ENCODE results near the gene CAT. TPM values are rescaled to one million over a fixed set of nuclear protein-coding genes. Genes with fewer than 3 reads are reported as not detected.

CAT gene
- total and polyA plus RNA-seq, 9 of the 15 experiments (the other 6 are each of a cell fraction or from before 2014, with no cell fraction given), result 86.7 to 183 (median 114) TPM

DNA sequence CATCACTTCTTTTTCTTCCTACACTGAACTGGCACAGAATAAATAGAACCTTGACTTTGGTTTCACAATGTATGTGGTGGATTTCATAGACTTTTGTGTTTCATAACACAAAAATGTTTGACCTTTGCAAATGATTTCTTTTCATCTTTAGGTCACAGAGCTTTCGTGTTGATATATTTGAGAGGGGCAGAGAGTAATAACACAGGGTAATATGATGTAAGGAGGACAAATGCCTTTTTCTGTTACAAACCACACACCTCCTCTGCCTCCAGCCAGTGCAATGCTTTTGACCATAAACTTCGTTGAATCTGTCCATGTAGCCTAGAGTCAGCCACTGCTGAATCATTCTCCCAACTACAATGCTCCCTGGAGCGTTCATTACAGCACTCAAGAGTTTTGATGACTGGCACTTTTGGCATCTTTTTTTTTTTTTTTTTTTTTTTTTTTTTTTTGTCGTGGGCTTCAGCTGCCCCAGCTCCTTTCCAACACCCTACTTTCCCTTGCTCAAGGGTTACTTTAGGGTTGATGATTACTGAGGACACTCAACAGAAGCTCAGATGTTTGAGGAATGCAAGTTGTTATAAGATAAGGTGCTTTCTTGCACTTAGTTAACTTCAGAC lies 11.4 kb upstream of the CAT start:
- no peaks in the 10 kb centered on the region for H3K36me3 ChIP-seq (ENCODE audit: control insufficient read depth, insufficient read depth, low read length)
- peak; percentile 95 for ATAC-seq
- H3K4me3 ChIP-seq, result no peak overlapping the region
- peak; percentile 88 for FAIRE-seq
- POLR2A ChIA-PET, result interaction anchor here (0.6 to 1.5 kb wide), 4 partner anchors 11 to 336 kb away, joined by 3 to 6 read pairs (median 3); partner anchors contain the start of gene CAT
- WGBS (ENCODE audit: insufficient coverage, low coverage, missing lambda C conversion rate), result 5% methylated on average over 4 of the region's 4 CpGs
- H3K27ac ChIP-seq (ENCODE audit: extremely low read depth, low read depth, low read length), result peak overlapping the region; percentile 49
- H3K4me1 ChIP-seq (replicated peaks in 1 of 2; ENCODE audit: control insufficient read depth in 2 of 2, insufficient read depth in 2 of 2, low read length in 2 of 2), result peaks cover 0 to 19% of the 10 kb centered on the region in 2 experiments; a peak in 3 of 5 replicates
- H3K9me3 ChIP-seq (replicated peaks; ENCODE audit: control insufficient read depth, insufficient read depth, low read depth, low read length), result no peaks in the 10 kb centered on the region
- no peaks in the 10 kb centered on the region for H3K27me3 ChIP-seq (ENCODE audit: control insufficient read depth in 2 of 2, insufficient read depth in 2 of 2, low read length in 2 of 2)
- intact Hi-C loops (cut with micrococcal nuclease) (no loop called here), in situ Hi-C loops (cut with MboI) (no loop called here)
- peak overlapping the region; percentile 74 for H2AFZ ChIP-seq (ENCODE audit: low read depth, low read length)
- CTCF ChIA-PET (ENCODE audit: low intra/inter-chr PET ratio), result no interaction called here
- no peaks in the 10 kb centered on the region for H3K79me2 ChIP-seq (ENCODE audit: control insufficient read depth, insufficient read depth, low read length)
- DNase-seq (ENCODE audit: extremely low read depth in 1 of 4, low spot score in 3 of 4), result peak in 2 of 4 experiments; percentile 57 to 70
- H3K9me1 ChIP-seq (ENCODE audit: control insufficient read depth, insufficient read depth, low read length), result no peaks in the 10 kb centered on the region
- H3K9ac ChIP-seq (ENCODE audit: insufficient read depth in 1 of 2, low read depth in 2 of 2, low read length in 2 of 2), result 0 out of 4 replicates have a peak overlapping the region, but pooled peaks of 1 of the 2 experiments have one; percentile 17
- H4K20me1 ChIP-seq (replicated peaks; ENCODE audit: control insufficient read depth, insufficient read depth, low read length), result no peaks in the 10 kb centered on the region
- BruUV-seq (replicated peaks), result no TSS peak
- H3K4me2 ChIP-seq (ENCODE audit: insufficient read depth, low read length), result no peak overlapping the region; the same call in 1 of the 2 replicates
- TF ChIP-seq, protein P1, sequence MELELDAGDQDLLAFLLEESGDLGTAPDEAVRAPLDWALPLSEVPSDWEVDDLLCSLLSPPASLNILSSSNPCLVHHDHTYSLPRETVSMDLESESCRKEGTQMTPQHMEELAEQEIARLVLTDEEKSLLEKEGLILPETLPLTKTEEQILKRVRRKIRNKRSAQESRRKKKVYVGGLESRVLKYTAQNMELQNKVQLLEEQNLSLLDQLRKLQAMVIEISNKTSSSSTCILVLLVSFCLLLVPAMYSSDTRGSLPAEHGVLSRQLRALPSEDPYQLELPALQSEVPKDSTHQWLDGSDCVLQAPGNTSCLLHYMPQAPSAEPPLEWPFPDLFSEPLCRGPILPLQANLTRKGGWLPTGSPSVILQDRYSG (tag; conservative IDR thresholded peaks at IDR 0.05; ENCODE audit: low read depth), result no peak
- TF ChIP-seq HMGN3 (IDR thresholded peaks at IDR 0.05; ENCODE audit: borderline replicate concordance, extremely low read depth, insufficient read length, low read depth, low read length), result no peak
- no peak for TF ChIP-seq ZNF212 (CRISPR knock-in tag; IDR thresholded peaks at IDR 0.05)
- TF ChIP-seq HIVEP1 (CRISPR knock-in tag; IDR thresholded peaks at IDR 0.05), result no peak
- peak; percentile 38; the same call in 1 of the 2 replicates for TF ChIP-seq EP300 (IDR thresholded peaks at IDR 0.05; ENCODE audit: low read length)
- TF ChIP-seq NFRKB (IDR thresholded peaks at IDR 0.05; ENCODE audit: low read depth), result no peak; the same call in 1 of the 2 replicates
- peak; percentile 50; the same call in 1 of the 2 replicates for TF ChIP-seq FOSL1 (tag; conservative IDR thresholded peaks at IDR 0.05)
- TF ChIP-seq FOXA1 (IDR thresholded peaks at IDR 0.05; ENCODE audit: borderline replicate concordance), result no peak
- TF ChIP-seq ILK (tag; IDR thresholded peaks at IDR 0.05; ENCODE audit: borderline replicate concordance, low read depth), result no peak
- TF ChIP-seq PTBP1 (IDR thresholded peaks at IDR 0.05; ENCODE audit: low read depth, low read length), result no peak
- TF ChIP-seq, protein P2, sequence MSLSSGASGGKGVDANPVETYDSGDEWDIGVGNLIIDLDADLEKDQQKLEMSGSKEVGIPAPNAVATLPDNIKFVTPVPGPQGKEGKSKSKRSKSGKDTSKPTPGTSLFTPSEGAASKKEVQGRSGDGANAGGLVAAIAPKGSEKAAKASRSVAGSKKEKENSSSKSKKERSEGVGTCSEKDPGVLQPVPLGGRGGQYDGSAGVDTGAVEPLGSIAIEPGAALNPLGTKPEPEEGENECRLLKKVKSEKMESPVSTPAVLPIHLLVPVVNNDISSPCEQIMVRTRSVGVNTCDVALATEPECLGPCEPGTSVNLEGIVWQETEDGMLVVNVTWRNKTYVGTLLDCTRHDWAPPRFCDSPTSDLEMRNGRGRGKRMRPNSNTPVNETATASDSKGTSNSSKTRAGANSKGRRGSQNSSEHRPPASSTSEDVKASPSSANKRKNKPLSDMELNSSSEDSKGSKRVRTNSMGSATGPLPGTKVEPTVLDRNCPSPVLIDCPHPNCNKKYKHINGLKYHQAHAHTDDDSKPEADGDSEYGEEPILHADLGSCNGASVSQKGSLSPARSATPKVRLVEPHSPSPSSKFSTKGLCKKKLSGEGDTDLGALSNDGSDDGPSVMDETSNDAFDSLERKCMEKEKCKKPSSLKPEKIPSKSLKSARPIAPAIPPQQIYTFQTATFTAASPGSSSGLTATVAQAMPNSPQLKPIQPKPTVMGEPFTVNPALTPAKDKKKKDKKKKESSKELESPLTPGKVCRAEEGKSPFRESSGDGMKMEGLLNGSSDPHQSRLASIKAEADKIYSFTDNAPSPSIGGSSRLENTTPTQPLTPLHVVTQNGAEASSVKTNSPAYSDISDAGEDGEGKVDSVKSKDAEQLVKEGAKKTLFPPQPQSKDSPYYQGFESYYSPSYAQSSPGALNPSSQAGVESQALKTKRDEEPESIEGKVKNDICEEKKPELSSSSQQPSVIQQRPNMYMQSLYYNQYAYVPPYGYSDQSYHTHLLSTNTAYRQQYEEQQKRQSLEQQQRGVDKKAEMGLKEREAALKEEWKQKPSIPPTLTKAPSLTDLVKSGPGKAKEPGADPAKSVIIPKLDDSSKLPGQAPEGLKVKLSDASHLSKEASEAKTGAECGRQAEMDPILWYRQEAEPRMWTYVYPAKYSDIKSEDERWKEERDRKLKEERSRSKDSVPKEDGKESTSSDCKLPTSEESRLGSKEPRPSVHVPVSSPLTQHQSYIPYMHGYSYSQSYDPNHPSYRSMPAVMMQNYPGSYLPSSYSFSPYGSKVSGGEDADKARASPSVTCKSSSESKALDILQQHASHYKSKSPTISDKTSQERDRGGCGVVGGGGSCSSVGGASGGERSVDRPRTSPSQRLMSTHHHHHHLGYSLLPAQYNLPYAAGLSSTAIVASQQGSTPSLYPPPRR (CRISPR knock-in tag; IDR thresholded peaks at IDR 0.05; ENCODE audit: borderline replicate concordance), result no peak
- TF ChIP-seq, protein P3, sequence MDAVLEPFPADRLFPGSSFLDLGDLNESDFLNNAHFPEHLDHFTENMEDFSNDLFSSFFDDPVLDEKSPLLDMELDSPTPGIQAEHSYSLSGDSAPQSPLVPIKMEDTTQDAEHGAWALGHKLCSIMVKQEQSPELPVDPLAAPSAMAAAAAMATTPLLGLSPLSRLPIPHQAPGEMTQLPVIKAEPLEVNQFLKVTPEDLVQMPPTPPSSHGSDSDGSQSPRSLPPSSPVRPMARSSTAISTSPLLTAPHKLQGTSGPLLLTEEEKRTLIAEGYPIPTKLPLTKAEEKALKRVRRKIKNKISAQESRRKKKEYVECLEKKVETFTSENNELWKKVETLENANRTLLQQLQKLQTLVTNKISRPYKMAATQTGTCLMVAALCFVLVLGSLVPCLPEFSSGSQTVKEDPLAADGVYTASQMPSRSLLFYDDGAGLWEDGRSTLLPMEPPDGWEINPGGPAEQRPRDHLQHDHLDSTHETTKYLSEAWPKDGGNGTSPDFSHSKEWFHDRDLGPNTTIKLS (IDR thresholded peaks at IDR 0.05; ENCODE audit: borderline replicate concordance, low read depth), result no peak
